Retinal pigment epithelial cell (primary cell): Measurements from ENCODE around the gene JMJD6.
A peak's percentile ranks its signal among the peaks of the same experiment; 100 is the strongest.

Experiments used
- DNase-seq: peaks from one replicate; pipeline ENCODE4 v3.0.0-alpha.2; 2010; ENCODE audit warnings: low read depth
- H3K4me3 ChIP-seq: 2 replicates; pipeline ENCODE4 v1.5.1; 2011; ENCODE audit warnings: mild to moderate bottlenecking, low read length, control low read depth, moderate library complexity
- CTCF ChIP-seq: conservative IDR thresholded peaks from 2 replicates; pipeline ENCODE4 v1.5.1; 2011; ENCODE audit warnings: low read depth, low read length, control low read depth, inconsistent platforms

JMJD6 gene

GRCh38 chr17:76690596-76691280, 35.7 kb downstream of the JMJD6 start:
- no peak for DNase-seq
- TF ChIP-seq CTCF, result no peak
- no peak overlapping the region for H3K4me3 ChIP-seq

GRCh38 chr17:76689859-76690258, 36.5 kb downstream of the JMJD6 start:
- DNase-seq, result no peak
- H3K4me3 ChIP-seq, result no peak overlapping the region
- TF ChIP-seq CTCF, result no peak

- no peak overlapping the region for H3K4me3 ChIP-seq
- DNase-seq, result no peak
Observed at GRCh38 chr17:76688165-76688622, 38.2 kb downstream of the JMJD6 start.

GRCh38 chr17:76687298-76688164, 38.9 kb downstream of the JMJD6 start:
- no peak overlapping the region for H3K4me3 ChIP-seq
- DNase-seq, result no peak
- no peak for TF ChIP-seq CTCF

More at GRCh38 chr17:76688165-76688622, 38.2 kb downstream of the JMJD6 start:
- TF ChIP-seq CTCF, result peak; percentile 21

- DNase-seq, result no peak
- TF ChIP-seq CTCF, result no peak
- no peak overlapping the region for H3K4me3 ChIP-seq
Observed at GRCh38 chr17:76686538-76687297, 39.7 kb downstream of the JMJD6 start.

GRCh38 chr17:76685846-76686245, 40.6 kb downstream of the JMJD6 start:
- TF ChIP-seq CTCF, result no peak
- DNase-seq, result no peak
- H3K4me3 ChIP-seq, result no peak overlapping the region
